Stimulated activated CD4-positive, alpha-beta T cell treated with anti-CD3 and anti-CD28 coated beads, Interleukin-4, amount 100 ng/mL, for 48 hours (primary cell): ENCODE measurements around the gene HRH4.

Experiments used
- DNase-seq, 2 donors: peaks; one replicate each; pipeline ENCODE4 v3.0.0-alpha.2; 2020; ENCODE audit warnings: low read depth in 2 of 2

HRH4 gene

DNA sequence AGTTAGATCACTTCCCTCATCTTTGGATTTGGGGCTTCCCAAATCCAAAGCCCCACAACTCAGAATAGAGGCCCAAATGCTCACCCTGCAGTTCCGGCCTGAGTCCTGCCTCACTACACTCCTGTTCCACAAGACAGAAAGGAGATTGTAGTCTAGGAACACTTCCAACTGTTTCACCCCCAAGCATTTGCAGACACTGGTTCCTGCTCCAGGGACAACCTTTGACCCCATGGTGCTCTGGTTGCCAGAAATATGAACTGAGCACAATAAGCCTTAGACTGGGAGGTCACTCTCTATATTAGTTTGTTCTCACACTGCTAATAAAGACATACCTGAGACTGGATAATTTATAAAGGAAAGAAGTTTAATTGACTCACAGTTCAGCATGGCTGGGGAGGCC lies 49.0 kb downstream of the HRH4 start:
- no peak for DNase-seq

DNA sequence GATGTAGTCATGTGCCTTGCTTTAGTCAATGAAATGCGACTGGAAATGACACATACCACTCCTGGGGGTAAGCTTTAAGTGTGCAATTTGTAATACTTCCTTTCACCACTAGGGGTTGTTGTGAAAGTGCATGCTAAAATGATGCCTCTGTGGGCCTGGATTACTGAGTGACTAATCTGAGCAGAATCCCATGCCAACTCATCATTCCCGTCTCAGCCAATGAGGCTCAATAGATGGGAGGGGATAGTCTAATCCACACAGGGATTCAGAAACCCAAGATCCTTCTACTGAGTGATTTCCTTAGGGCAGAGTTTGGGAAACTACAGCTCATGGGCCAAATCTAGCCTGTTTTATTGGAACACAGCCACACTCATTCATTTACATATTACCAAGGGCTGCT lies 54.0 kb downstream of the HRH4 start:
- no peak for DNase-seq

DNA sequence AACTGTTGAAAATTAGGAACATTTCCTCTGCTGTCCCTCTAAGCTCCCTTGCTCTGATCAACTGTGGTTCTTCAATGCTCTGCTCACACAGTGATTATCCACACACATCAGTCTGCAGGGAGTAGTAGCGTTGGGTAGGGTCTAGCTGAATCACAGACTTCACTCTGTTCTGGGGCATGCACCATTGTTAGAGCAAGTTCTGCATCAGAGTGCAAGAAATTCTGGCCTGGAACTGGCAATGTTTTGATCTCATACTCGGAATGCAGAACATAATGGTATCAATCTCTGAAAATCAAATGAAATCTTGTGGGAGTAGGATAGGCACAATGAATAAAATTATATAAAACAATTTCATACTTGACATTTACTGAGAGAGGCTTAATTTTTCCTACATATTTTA lies 55.3 kb downstream of the HRH4 start:
- no peak for DNase-seq

DNA sequence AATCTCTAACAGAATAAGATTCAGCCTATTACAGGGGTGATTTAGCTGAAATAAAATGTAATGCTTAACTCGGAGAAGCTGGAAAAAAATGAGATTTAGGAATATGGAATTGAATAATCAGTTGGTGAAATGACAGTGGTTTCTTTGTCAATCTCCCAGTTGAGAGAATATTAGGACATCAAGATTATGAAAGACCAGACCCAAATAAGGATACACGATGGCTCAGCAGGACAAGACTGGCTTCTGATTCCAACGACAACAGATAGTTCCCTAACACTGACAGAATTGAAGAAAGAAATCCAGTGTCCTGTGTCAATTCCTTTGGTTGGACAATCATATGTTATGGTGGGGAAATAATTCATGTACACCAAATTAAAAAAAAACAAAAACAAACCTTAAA lies 55.8 kb downstream of the HRH4 start:
- no peak for DNase-seq

DNA sequence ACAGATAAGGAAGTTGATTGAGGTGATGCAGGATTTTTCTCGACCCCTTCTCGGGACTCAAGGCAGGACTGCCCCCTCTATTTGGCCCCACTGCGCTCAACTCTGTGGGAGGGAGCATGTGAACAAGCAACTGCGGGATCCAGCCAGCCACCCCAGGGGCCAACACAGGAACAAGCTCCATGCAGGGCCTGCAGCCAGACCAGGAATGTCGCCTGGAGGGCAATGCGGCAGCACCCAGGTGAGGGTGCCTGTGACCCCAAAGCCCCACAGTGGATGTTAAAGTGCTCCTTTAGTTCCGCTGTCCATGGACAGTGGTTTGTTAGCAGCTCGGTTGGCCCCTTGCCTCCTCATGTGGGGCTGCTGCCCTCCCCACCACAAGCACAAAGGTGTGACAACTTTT lies 57.1 kb downstream of the HRH4 start:
- DNase-seq = no peak

DNA sequence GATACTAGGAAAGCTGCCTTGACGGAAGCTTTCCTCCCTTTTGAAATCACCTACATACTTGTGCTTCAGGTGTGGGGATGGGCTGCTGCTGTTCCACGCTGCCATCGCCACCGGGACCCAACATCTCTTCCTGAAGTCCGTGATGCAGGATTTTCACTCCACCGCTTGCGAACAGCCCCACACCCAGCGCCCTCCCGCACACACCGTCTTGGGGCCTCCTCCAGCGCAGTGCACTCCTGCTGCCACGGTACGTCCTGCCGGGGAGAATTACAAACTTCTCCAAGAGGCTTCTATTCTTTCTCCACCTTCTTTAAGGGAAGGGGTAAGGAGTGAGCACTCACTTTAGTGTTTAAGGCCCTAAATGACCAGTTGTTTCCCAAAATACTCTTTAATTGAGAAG lies 58.2 kb downstream of the HRH4 start:
- no peak for DNase-seq
